A673 (cell line): ENCODE results near the gene STPG2.

Experiments
- CTCF ChIP-seq: fragments of 300-800, 200-600 bp; sonication (generic); conservative IDR thresholded peaks from 2 replicates; pipeline ENCODE4 v1.5.1; 2017; ENCODE audit warnings: low read depth, mild to moderate bottlenecking, antibody characterized with exemption, low read length, moderate library complexity, mixed read lengths
- EZH2 ChIP-seq: fragments of 200-600 bp; sonication (generic); IDR thresholded peaks from 2 replicates; pipeline ENCODE4 v1.6.1; 2017; ENCODE audit warnings: borderline replicate concordance, low read depth, mild to moderate bottlenecking, mixed read lengths, antibody characterized with exemption, low read length; ENCODE audit not compliant: poor library complexity, severe bottlenecking

- no peak for TF ChIP-seq CTCF
- TF ChIP-seq EZH2, result no peak
Measured at GRCh38 chr4:97605932-97606331, 537.3 kb downstream of the STPG2 start.
